Endodermal cell (in vitro differentiated cells): ENCODE results near the gene C17orf75. TPM values are rescaled to one million over a fixed set of nuclear protein-coding genes. Genes with fewer than 3 reads are reported as not detected.

Experiments
- DNase-seq: peaks from one replicate; pipeline ENCODE4 v3.0.0-alpha.2; 2017
- H3K27ac ChIP-seq: 2 replicates; pipeline ENCODE4 v1.5.1; 2013; ENCODE audit warnings: mild to moderate bottlenecking, low read depth, low read length, moderate library complexity
- H3K27me3 ChIP-seq: 2 replicates; pipeline ENCODE4 v1.6.1; 2013; ENCODE audit warnings: mild to moderate bottlenecking, low read length, moderate library complexity; ENCODE audit not compliant: insufficient read depth, control insufficient read depth, poor library complexity, severe bottlenecking
- H3K36me3 ChIP-seq: 2 replicates; pipeline ENCODE4 v1.7.0; 2013; ENCODE audit warnings: mild to moderate bottlenecking, low read length, moderate library complexity; ENCODE audit not compliant: control insufficient read depth, insufficient read depth
- H3K4me1 ChIP-seq: one replicate; pipeline ENCODE4 v1.7.0; 2013; ENCODE audit warnings: low read length; ENCODE audit not compliant: control insufficient read depth, insufficient read depth
- H3K4me3 ChIP-seq: 2 replicates; pipeline ENCODE4 v1.5.1; 2013; ENCODE audit warnings: mild to moderate bottlenecking, low read length, moderate library complexity
- H3K9ac ChIP-seq: 2 replicates; pipeline ENCODE4 v1.6.1; 2013; ENCODE audit warnings: mild to moderate bottlenecking, low read length, moderate library complexity; ENCODE audit not compliant: poor library complexity, severe bottlenecking; ENCODE audit errors: extremely low read depth
- H3K9me3 ChIP-seq: 2 replicates; pipeline ENCODE4 v1.6.1; 2013; ENCODE audit warnings: mild to moderate bottlenecking, low read length, moderate library complexity; ENCODE audit not compliant: control insufficient read depth
- H3K27ac Mint-ChIP-seq: 2 replicates; pipeline ENCODE4 v1.8.0; 2020; ENCODE audit warnings: mixed read lengths
- H3K27me3 Mint-ChIP-seq: 2 replicates; pipeline ENCODE4 v1.8.0; 2021; ENCODE audit warnings: mild to moderate bottlenecking, mixed read lengths; ENCODE audit not compliant: insufficient read depth
- H3K36me3 Mint-ChIP-seq: 2 replicates; pipeline ENCODE4 v1.8.0; 2020; ENCODE audit warnings: low read depth, mixed read lengths
- H3K4me1 Mint-ChIP-seq: 2 replicates; pipeline ENCODE4 v1.8.0; 2020; ENCODE audit warnings: mixed read lengths
- H3K4me3 Mint-ChIP-seq: 2 replicates; pipeline ENCODE4 v1.8.0; 2020; ENCODE audit warnings: mild to moderate bottlenecking, moderate library complexity, mixed read lengths
- H3K9me3 Mint-ChIP-seq: 2 replicates; pipeline ENCODE4 v1.8.0; 2020; ENCODE audit warnings: mild to moderate bottlenecking, mixed read lengths
- CTCF ChIP-seq: fragments of 200-600 bp; sonication (generic); conservative IDR thresholded peaks from 2 replicates; pipeline ENCODE4 v1.5.0; 2021; ENCODE audit warnings: antibody characterized with exemption, mild to moderate bottlenecking
- WGBS, 2 experiments: methylation state at CpG; one replicate each; pipeline versions ENCODE4 v1.1.5 to v1.1.7; 2013; ENCODE audit warnings: missing lambda C conversion rate in 2 of 2, mixed read lengths in 1 of 2; ENCODE audit not compliant: insufficient coverage in 1 of 2, insufficient read length in 1 of 2; 5-methylcytosine and 5-hydroxymethylcytosine counted together
- total RNA-seq, 2 donors: library from RNA; stranded (reverse); fragmentation: NEBNext Ultra II Directional in 1 of 2; extraction: Animal tissue kit (Norgen Biotek cat#: 25700) in 1 of 2; gene quantifications; 2 replicates in 1 of 2; 3 replicates in 1 of 2; pipeline ENCODE4 v1.2.1, GENCODE V29; 2021

The C17orf75 gene
- total RNA-seq, 2 donors from 2014 or later: 33.7 to 52.2 TPM

- Mint-ChIP-seq H3K9me3 (no peaks in the 10 kb centered on the region), H3K36me3 (peaks cover 17% of the 10 kb centered on the region), H3K4me1 (peaks cover 6% of the 10 kb centered on the region), H3K27ac (no peak overlapping the region), H3K27me3 (no peaks in the 10 kb centered on the region), H3K4me3 (no peak overlapping the region)
- no peaks in the 10 kb centered on the region for H3K4me1 ChIP-seq
- H3K4me3 ChIP-seq: no peak overlapping the region
- no peak for TF ChIP-seq CTCF
- no peaks in the 10 kb centered on the region for H3K27me3 ChIP-seq
- no peak overlapping the region for H3K27ac ChIP-seq
- peaks cover 13% of the 10 kb centered on the region for H3K36me3 ChIP-seq
- 94% methylated on average over 1 of the region's 1 CpG; no CpG with 5 or more reads in 1 of the 2 experiments for WGBS, 2 experiments
- DNase-seq: no peak
- no peak overlapping the region for H3K9ac ChIP-seq
- no peaks in the 10 kb centered on the region for H3K9me3 ChIP-seq
These were observed 14.1 kb downstream of the C17orf75 start for GRCh38 chr17:32327911-32328310.

GRCh38 chr17:32323811-32324491 is 18.0 kb downstream of the C17orf75 start:
- Histone ChIP-seq H3K4me1 (no peaks in the 10 kb centered on the region), H3K9ac (no peak overlapping the region), H3K4me3 (no peak overlapping the region), H3K27me3 (no peaks in the 10 kb centered on the region), H3K27ac (no peak overlapping the region), H3K9me3 (no peaks in the 10 kb centered on the region), H3K36me3 (no peaks in the 10 kb centered on the region)
- WGBS, 2 experiments: 55 to 59% methylated on average over 9 to 11 of the region's 11 CpGs
- no peaks in the 10 kb centered on the region for H3K27me3 Mint-ChIP-seq
- peak; percentile 61 for DNase-seq
- no peak overlapping the region for H3K4me3 Mint-ChIP-seq
- H3K9me3 Mint-ChIP-seq: no peaks in the 10 kb centered on the region
- H3K27ac Mint-ChIP-seq: peak overlapping the region; percentile 0
- TF ChIP-seq CTCF: no peak
- H3K36me3 Mint-ChIP-seq: no peaks in the 10 kb centered on the region
- peaks cover 6% of the 10 kb centered on the region for H3K4me1 Mint-ChIP-seq

- no peak for TF ChIP-seq CTCF
- Mint-ChIP-seq H3K9me3 (no peaks in the 10 kb centered on the region), H3K36me3 (no peaks in the 10 kb centered on the region), H3K27me3 (no peaks in the 10 kb centered on the region), H3K4me1 (peaks cover 6% of the 10 kb centered on the region), H3K4me3 (no peak overlapping the region), H3K27ac (peak overlapping the region; percentile 0)
- 96 to 100% methylated on average over 5 to 10 of the region's 10 CpGs for WGBS, 2 experiments
- no peak overlapping the region for H3K9ac ChIP-seq
- DNase-seq: no peak
- no peak overlapping the region for H3K4me3 ChIP-seq
- H3K4me1 ChIP-seq: no peaks in the 10 kb centered on the region
- no peaks in the 10 kb centered on the region for H3K27me3 ChIP-seq
- H3K36me3 ChIP-seq: no peaks in the 10 kb centered on the region
- no peaks in the 10 kb centered on the region for H3K9me3 ChIP-seq
- no peak overlapping the region for H3K27ac ChIP-seq
These were observed 18.9 kb downstream of the C17orf75 start for GRCh38 chr17:32323046-32323445.
